Kidney epithelial cell (primary cell): ENCODE results near the gene ITGB4. TPM values are rescaled to one million over a fixed set of nuclear protein-coding genes. Genes with fewer than 3 reads are reported as not detected.

Source experiments
- DNase-seq: peaks from one replicate; pipeline ENCODE4 v3.0.0-alpha.2; 2010; ENCODE audit warnings: low read depth
- H3K27me3 ChIP-seq: 2 replicates; pipeline ENCODE4 v1.6.0; 2011; ENCODE audit warnings: low read length; ENCODE audit not compliant: control insufficient read depth, insufficient read depth
- H3K36me3 ChIP-seq: 2 replicates; pipeline ENCODE4 v1.5.1; 2011; ENCODE audit warnings: low read length; ENCODE audit not compliant: control insufficient read depth, insufficient read depth
- H3K4me3 ChIP-seq: 2 replicates; pipeline ENCODE4 v1.5.1; 2011; ENCODE audit warnings: low read depth, mild to moderate bottlenecking, control low read depth, low read length
- total RNA-seq: library from RNA; depleted of rRNA; stranded (reverse); fragments of >200 nt; gene quantifications from 2 replicates; pipeline ENCODE4 v1.2.3, GENCODE V29; 2015
- TF ChIP-seq, protein P1 (sequence below): IDR thresholded peaks from 2 replicates; pipeline ENCODE4 v1.5.1; 2011; ENCODE audit warnings: mild to moderate bottlenecking, moderate library complexity, low read length, control low read depth, inconsistent platforms; ENCODE audit not compliant: insufficient read depth, poor library complexity, severe bottlenecking

Gene ITGB4
- total RNA-seq, 1 donor from 2014 or later, result 17.8 TPM

DNA sequence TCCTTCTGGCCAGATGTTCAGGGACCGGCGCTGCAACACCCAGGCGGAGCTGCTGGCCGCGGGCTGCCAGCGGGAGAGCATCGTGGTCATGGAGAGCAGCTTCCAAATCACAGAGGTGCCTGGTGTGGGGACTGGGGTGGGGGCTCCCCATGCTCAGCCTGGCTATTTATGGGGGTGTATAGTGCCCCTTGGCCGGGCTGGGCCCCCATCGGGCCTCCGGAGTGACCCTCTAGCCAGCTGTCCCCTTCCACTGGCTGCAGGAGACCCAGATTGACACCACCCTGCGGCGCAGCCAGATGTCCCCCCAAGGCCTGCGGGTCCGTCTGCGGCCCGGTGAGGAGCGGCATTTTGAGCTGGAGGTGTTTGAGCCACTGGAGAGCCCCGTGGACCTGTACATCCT, 6.1 kb downstream of the ITGB4 start:
- TF ChIP-seq, protein P1, sequence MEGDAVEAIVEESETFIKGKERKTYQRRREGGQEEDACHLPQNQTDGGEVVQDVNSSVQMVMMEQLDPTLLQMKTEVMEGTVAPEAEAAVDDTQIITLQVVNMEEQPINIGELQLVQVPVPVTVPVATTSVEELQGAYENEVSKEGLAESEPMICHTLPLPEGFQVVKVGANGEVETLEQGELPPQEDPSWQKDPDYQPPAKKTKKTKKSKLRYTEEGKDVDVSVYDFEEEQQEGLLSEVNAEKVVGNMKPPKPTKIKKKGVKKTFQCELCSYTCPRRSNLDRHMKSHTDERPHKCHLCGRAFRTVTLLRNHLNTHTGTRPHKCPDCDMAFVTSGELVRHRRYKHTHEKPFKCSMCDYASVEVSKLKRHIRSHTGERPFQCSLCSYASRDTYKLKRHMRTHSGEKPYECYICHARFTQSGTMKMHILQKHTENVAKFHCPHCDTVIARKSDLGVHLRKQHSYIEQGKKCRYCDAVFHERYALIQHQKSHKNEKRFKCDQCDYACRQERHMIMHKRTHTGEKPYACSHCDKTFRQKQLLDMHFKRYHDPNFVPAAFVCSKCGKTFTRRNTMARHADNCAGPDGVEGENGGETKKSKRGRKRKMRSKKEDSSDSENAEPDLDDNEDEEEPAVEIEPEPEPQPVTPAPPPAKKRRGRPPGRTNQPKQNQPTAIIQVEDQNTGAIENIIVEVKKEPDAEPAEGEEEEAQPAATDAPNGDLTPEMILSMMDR, result no peak
- DNase-seq, result no peak
- Histone ChIP-seq H3K27me3 (no peaks in the 10 kb centered on the region), H3K4me3 (no peak overlapping the region), H3K36me3 (no peaks in the 10 kb centered on the region)

DNA sequence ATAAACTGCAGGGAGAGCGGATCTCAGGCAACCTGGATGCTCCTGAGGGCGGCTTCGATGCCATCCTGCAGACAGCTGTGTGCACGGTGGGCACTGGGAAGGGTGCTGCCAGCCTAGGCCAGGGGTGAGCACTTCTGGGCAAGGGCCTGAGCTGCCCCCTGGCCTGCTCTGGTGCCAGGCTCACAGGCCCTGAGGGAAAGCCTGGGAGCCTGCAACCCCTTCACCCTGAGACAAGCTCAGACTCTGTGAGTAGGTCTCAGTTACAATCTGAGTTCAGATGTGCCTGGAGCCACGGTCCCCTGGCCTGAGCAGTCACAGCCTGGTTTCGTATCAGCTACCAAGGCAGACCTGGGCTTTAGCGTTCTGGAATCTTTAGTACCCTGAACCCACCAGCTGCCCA, 8.1 kb downstream of the ITGB4 start:
- DNase-seq, result no peak
- H3K36me3 ChIP-seq, result no peaks in the 10 kb centered on the region
- no peak overlapping the region for H3K4me3 ChIP-seq
- no peaks in the 10 kb centered on the region for H3K27me3 ChIP-seq
- TF ChIP-seq, protein P1, result no peak

DNA sequence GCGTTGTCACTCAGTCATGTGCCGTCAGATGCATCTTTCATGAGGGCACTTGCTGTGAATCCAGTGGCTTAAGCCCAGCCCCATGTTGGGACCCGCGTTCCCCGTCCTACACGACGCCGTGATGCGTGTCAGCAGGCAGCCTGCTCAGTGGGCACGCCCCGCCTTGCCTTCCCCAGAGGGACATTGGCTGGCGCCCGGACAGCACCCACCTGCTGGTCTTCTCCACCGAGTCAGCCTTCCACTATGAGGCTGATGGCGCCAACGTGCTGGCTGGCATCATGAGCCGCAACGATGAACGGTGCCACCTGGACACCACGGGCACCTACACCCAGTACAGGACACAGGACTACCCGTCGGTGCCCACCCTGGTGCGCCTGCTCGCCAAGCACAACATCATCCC, 8.8 kb downstream of the ITGB4 start:
- no peak overlapping the region for H3K4me3 ChIP-seq
- TF ChIP-seq, protein P1, result no peak
- no peaks in the 10 kb centered on the region for H3K27me3 ChIP-seq
- H3K36me3 ChIP-seq, result no peaks in the 10 kb centered on the region
- no peak for DNase-seq

DNA sequence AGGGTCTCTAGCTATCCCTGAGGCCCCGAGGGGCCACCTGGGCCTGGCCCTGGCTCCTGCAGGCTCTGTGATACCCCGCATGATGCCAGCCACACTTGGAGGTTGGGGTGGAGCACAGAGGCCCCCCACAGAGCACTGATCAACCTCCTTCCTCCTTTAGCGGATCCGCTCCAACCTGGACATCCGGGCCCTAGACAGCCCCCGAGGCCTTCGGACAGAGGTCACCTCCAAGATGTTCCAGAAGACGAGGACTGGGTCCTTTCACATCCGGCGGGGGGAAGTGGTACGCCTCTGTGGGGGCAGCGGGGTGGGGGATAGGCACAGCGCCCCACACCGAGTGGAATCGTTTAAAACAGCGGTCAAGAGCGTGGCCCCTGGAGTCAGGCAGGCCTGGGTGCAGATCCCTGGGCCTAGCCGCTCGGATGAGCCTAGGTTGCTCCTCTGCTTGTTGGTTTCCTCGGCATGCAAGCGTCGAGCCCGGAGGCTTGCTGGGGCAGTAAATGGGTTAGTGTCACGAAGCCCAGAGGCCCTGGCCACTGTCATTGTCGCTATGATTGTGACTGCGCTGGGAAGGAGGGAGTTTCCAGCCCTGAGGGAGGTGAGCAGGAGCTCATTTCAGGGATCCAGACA, 9.9 kb downstream of the ITGB4 start:
- DNase-seq, result no peak
- Histone ChIP-seq H3K36me3 (no peaks in the 10 kb centered on the region), H3K27me3 (no peaks in the 10 kb centered on the region), H3K4me3 (no peak overlapping the region)
- TF ChIP-seq, protein P1, result no peak

DNA sequence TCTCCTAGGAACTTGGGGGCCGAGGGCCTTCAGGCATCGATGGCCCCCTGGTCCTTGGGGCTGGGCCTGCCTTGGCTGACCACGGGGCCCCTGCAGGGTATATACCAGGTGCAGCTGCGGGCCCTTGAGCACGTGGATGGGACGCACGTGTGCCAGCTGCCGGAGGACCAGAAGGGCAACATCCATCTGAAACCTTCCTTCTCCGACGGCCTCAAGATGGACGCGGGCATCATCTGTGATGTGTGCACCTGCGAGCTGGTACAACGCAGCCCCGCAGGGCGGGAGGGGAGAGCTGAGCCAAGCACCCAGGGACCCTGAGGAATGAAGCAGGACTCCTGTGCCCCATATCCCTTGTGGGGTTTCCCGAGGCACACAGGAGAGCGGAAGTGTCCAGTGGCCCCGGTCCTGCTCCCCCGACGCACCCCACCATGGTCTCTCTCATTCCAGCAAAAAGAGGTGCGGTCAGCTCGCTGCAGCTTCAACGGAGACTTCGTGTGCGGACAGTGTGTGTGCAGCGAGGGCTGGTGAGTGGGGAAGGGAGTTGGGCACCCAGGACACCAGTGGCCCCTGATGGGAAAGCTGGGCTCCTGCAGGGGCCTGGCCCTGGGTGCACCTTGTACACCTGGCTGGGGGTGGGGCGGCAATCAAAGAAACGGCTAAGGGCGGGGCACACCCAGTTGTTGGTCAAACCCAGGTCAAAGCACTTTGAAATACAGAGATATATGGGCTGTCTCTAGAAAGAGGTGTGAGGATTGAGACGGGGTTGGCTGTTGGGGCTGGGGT, 10.6 kb downstream of the ITGB4 start:
- TF ChIP-seq, protein P1, result no peak
- Histone ChIP-seq H3K4me3 (no peak overlapping the region), H3K27me3 (no peaks in the 10 kb centered on the region), H3K36me3 (no peaks in the 10 kb centered on the region)
- no peak for DNase-seq
